CD4-positive, alpha-beta T cell treated with Interleukin-17A for 1 hour (primary cell): ENCODE measurements around the gene SPRN.
"Not testable (repeated sequence)": the region's sequence is repeated elsewhere in the genome, so short reads cannot be mapped to it uniquely, and the experiment has no call there.

ENCODE experiments used
- DNase-seq: peaks from one replicate; pipeline ENCODE4 v3.0.0-alpha.2; 2020

Gene SPRN

DNA sequence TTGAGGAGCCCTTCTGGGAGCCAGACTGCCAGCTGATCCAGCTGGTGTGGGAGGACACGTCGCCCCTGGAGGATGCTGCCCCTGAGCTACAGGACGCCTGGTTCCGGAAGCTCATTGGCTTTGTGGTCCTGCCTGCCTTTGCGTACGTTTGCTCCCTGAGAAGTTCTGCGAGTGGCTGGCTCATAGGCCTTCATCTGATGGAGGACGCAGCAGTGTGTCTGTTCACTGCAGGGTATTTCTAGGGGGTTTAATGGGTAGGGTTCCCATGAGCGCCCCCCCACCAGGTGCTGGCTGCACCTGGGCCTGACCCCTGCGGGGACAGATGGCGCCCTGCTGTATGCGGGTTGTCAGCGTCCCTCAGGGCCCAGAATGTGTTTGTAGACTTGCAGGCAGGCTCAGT is 40.4 kb downstream of the SPRN start:
- DNase-seq, result no peak

- no peak for DNase-seq
Measured at GRCh38 chr10:133383551-133383950, 40.9 kb downstream of the SPRN start.

DNA sequence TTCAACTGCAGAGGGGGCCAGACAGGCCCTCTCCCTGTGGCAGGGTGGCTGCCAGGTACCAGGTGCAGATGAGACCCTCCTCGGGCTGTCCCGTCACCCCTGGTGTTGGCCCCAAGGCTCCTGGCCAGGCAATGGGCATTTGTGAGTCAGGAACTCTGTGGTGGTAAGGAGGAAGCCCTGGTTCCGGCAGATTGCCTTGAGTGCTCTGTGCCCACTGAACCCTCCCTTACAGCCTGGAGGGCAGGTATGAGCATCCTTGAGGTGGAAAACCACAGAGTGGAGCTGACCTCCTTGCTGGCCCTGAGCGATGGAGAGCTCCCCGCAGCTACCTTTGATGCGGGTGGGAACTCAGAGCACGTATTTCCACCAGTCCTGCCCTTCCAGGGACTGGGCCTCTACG is 43.4 kb downstream of the SPRN start:
- no peak for DNase-seq

GRCh38 chr10:133379801-133380666 is 44.4 kb downstream of the SPRN start:
- DNase-seq, result no peak

DNA sequence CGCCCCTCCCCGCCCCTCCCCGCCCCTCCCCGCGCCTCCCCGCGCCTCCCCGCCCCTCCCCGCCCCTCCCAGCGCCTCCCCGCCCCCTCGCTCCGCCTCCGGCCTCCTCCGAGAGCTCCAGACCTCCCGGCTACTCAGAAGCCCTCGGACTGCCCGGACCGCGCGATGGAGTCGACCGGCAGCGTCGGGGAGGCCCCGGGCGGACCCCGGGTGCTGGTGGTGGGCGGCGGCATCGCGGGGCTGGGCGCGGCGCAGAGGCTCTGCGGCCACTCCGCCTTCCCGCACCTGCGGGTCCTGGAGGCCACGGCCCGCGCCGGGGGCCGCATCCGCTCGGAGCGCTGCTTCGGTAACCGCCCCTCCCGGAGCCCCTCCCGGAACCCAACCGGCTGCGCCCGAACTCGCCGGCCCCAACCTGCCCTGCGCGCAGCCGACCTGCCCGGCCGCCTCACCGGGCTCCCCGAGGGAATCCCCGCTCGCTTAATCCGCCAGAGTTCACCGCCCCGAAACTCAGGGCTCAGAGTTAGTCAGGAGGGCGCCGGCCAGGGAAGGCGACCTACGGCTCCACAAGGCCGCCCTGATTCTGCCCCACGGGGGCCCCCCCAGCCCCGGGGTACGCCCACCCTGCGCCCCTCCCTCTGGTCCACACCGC is 45.1 kb downstream of the SPRN start, which contains the start of gene PAOX:
PAOX (plus strand) TSS at position 111 of the 649 bp plus-strand sequence; CDS start at position 166, 55 bp downstream.
- peak; percentile 71 for DNase-seq

- peak; percentile 61 for DNase-seq
Measured at GRCh38 chr10:133378251-133379096, 46.0 kb downstream of the SPRN start.

DNA sequence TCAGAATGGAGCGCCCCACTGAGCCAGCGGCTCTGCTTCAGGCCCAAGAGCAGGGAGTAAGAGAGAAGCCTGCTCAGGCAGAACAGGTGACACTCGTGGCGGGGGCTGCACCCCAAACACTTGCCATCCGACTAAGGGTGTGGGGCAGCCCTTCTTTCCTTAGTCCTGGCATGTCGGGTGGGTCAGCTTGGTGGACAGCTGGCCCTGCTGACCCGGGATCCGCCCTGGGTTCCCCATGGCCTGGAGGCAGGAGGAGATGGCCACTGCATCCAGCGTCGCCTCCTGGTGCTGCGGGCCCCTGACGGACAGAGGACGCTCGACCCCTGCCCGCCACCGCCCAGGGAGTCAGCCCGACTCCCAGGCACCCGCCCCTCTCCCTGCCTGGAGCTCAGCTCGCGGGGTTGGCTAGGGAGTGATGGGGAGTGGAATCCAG is 46.6 kb downstream of the SPRN start:
- DNase-seq, result no peak

GRCh38 chr10:133377025-133377817 is 47.2 kb downstream of the SPRN start:
- DNase-seq, result no peak

- not testable (repeated sequence) for DNase-seq
Measured at GRCh38 chr10:133376183-133376582, 48.2 kb downstream of the SPRN start.

GRCh38 chr10:133375357-133376115 is 48.9 kb downstream of the SPRN start:
- DNase-seq, result no peak

- peak; percentile 92 for DNase-seq
Measured at GRCh38 chr10:133373174-133374090, 51.0 kb downstream of the SPRN start, which contains the start of gene ECHS1. ECHS1 (minus strand) TSS chr10:133373354; CDS start chr10:133373333, 21 bp downstream.

GRCh38 chr10:133372507-133372906 is 51.9 kb downstream of the SPRN start:
- DNase-seq, result no peak
